Activated B cell treated with CpG ODN at 0.5 μM for 24 hours (primary cell): ENCODE results near the gene CRYBG3. TPM values are rescaled to one million over a fixed set of nuclear protein-coding genes. Genes with fewer than 3 reads are reported as not detected.

ENCODE experiments used
- ATAC-seq: fragments of 200-7000 bp; cut with Tn5 transposase; one replicate; pipeline ENCODE4 v1.10.0; 2021; ENCODE audit warnings: low read depth, mild to moderate bottlenecking, moderate library complexity
- CTCF ChIA-PET: fragments of 350-600 bp; sonication (Branson Sonifier 250); formaldehyde crosslinking; loops from one replicate; lab custom pipeline; 2021; ENCODE audit warnings: antibody characterized with exemption; lab: Charles Lee
- POLR2A ChIA-PET: fragments of 350-600 bp; sonication (Branson Sonifier 250); formaldehyde crosslinking; loops from one replicate; lab custom pipeline; 2021; ENCODE audit warnings: antibody characterized with exemption; lab: Charles Lee
- DNase-seq: peaks from one replicate; pipeline ENCODE4 v3.0.0; 2022
- H3K27ac Mint-ChIP-seq: one replicate; pipeline ENCODE4 v1.8.0; 2020; ENCODE audit warnings: mixed read lengths
- H3K27me3 Mint-ChIP-seq: one replicate; pipeline ENCODE4 v1.8.0; 2021; ENCODE audit warnings: mixed read lengths
- H3K36me3 Mint-ChIP-seq: one replicate; pipeline ENCODE4 v1.8.0; 2021; ENCODE audit warnings: low read depth, mixed read lengths
- H3K4me1 Mint-ChIP-seq: one replicate; pipeline ENCODE4 v1.8.0; 2021; ENCODE audit warnings: mixed read lengths
- H3K4me3 Mint-ChIP-seq: one replicate; pipeline ENCODE4 v1.8.0; 2020; ENCODE audit warnings: mild to moderate bottlenecking, mixed read lengths
- H3K9me3 Mint-ChIP-seq: one replicate; pipeline ENCODE4 v1.8.0; 2020; ENCODE audit warnings: mixed read lengths
- intact Hi-C: fragments of 100-400 bp; cut with micrococcal nuclease; formaldehyde crosslinking; loops from one replicate; pipeline ENCODE4 v1.15.1; 2024
- total RNA-seq: library from RNA; stranded (reverse); gene quantifications from 2 replicates; pipeline ENCODE4 v1.2.3, GENCODE V29; 2022
- TF ChIP-seq, protein P1 (sequence below): fragments of 200-600 bp; IDR thresholded peaks from one replicate; pipeline ENCODE4 v1.8.0; 2022; ENCODE audit warnings: antibody characterized with exemption, mild to moderate bottlenecking

The CRYBG3 gene
- total RNA-seq, 1 donor from 2014 or later, result 1.5 TPM

DNA sequence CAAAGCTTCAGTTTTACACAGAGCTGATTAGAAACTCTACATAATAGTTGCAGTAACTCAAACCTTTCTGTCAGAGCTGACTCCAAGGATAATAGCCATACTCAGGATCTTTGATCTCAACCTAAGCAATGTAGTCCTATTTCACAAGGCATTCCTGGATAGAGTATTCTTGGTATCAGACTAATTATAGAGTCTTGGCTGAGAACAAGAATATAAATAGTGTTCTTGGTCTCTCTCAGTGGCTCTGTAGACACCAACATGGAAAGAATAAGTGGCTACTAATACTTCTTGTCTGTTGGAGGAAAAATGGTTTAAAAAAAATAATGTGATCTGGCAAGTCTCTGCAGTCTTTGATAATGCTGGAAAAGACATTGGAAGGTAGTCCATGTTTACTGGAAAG lies 94.8 kb downstream of the CRYBG3 start:
- Mint-ChIP-seq H3K36me3 (peaks cover 3% of the 10 kb centered on the region), H3K4me3 (no peak overlapping the region), H3K4me1 (no peaks in the 10 kb centered on the region), H3K27ac (no peak overlapping the region), H3K27me3 (no peaks in the 10 kb centered on the region), H3K9me3 (no peaks in the 10 kb centered on the region)
- intact Hi-C loops, result no loop called here
- DNase-seq, result no peak
- POLR2A ChIA-PET, result no interaction called here
- TF ChIP-seq, protein P1, sequence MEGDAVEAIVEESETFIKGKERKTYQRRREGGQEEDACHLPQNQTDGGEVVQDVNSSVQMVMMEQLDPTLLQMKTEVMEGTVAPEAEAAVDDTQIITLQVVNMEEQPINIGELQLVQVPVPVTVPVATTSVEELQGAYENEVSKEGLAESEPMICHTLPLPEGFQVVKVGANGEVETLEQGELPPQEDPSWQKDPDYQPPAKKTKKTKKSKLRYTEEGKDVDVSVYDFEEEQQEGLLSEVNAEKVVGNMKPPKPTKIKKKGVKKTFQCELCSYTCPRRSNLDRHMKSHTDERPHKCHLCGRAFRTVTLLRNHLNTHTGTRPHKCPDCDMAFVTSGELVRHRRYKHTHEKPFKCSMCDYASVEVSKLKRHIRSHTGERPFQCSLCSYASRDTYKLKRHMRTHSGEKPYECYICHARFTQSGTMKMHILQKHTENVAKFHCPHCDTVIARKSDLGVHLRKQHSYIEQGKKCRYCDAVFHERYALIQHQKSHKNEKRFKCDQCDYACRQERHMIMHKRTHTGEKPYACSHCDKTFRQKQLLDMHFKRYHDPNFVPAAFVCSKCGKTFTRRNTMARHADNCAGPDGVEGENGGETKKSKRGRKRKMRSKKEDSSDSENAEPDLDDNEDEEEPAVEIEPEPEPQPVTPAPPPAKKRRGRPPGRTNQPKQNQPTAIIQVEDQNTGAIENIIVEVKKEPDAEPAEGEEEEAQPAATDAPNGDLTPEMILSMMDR, result no peak
- ATAC-seq, result no peak
- CTCF ChIA-PET, result no interaction called here

DNA sequence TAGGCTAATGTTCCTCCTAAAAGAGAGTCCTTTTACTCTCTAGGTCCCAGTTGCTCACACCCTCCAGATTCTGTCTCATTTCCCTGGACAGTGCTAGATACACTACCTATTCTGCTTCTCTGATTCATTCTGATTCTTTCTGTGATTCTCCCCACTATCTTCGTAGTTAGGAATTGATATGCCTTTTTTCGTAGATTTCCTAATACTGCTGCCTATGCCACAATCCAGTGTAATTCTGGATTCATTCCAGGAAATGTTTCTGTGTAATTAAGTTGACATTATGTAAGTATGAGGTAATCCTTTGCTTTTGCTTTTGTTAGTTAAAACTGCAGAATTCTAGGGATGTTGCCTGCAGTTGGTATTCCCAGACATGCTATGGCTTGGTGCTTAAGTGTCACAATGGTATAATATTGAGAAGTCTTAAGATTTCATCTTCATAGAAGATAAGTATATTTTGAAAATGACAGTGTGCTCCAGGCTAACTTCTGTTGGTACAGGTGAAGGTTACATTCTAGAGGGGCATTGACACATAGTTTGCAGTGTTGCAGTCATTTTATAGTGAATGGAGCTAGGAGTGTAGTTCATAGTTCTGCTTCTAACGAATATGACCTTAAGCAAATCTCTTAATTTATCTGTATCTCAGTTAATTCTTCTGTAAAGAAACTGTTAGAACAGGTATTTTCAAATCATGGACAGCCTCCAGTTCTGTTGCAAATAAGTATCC lies 96.2 kb downstream of the CRYBG3 start:
- Mint-ChIP-seq H3K9me3 (no peaks in the 10 kb centered on the region), H3K4me3 (no peak overlapping the region), H3K27ac (no peak overlapping the region), H3K4me1 (no peaks in the 10 kb centered on the region), H3K27me3 (peaks cover 3% of the 10 kb centered on the region), H3K36me3 (peaks cover 4% of the 10 kb centered on the region)
- intact Hi-C loops, result no loop called here
- CTCF ChIA-PET, result no interaction called here
- DNase-seq, result no peak
- POLR2A ChIA-PET, result no interaction called here
- no peak for ATAC-seq
- TF ChIP-seq, protein P1, result no peak

DNA sequence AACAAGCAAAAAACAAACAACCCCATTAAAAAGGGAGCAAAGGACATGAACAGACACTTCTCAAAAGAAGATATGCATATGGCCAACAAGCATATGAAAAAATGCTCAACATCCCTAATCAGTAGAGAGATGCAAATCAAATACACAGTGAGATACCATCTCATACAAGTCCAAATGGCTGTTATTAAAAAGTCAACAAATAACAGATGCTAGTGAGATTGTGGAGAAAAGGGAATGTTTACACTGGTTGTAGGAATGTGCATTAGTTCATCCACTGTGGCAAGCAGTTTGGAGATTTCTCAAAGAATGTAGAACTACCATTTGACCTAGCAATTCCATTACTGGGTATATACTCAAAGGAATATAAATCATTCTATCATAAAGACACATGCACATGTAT lies 105.9 kb downstream of the CRYBG3 start:
- intact Hi-C loops, result no loop called here
- Mint-ChIP-seq H3K36me3 (peaks cover 4% of the 10 kb centered on the region), H3K27me3 (no peaks in the 10 kb centered on the region), H3K4me1 (no peaks in the 10 kb centered on the region), H3K4me3 (no peak overlapping the region), H3K9me3 (no peaks in the 10 kb centered on the region), H3K27ac (no peak overlapping the region)
- POLR2A ChIA-PET, result no interaction called here
- CTCF ChIA-PET, result no interaction called here
- no peak for DNase-seq
- TF ChIP-seq, protein P1, result no peak
- no peak for ATAC-seq

DNA sequence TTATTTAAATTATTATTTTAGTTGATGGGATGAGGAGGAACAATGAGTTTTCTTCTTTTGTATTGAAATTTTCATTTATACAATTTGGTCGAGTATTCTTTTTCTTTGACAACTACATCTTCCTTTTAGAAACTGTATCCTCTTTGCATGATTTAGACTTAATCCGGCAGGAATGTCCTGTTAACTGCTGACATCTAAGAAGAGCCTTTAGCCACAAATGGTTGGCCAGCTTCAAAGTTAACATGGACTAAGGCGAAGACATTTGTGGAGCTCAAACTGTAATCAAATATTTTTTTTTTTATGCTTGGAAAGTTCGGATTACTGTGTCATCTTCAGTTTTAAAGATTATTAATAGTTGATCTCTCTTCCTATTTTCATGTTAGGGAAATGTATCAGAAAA lies 107.2 kb downstream of the CRYBG3 start:
- no peaks in the 10 kb centered on the region for H3K27me3 Mint-ChIP-seq
- H3K4me1 Mint-ChIP-seq, result no peaks in the 10 kb centered on the region
- ChIA-PET POLR2A (no interaction called here), CTCF (no interaction called here)
- ATAC-seq (no peak), DNase-seq (no peak)
- intact Hi-C loops, result no loop called here
- no peak overlapping the region for H3K27ac Mint-ChIP-seq
- H3K36me3 Mint-ChIP-seq, result peaks cover 2% of the 10 kb centered on the region
- no peak overlapping the region for H3K4me3 Mint-ChIP-seq
- TF ChIP-seq, protein P1, result no peak
- H3K9me3 Mint-ChIP-seq, result no peaks in the 10 kb centered on the region

DNA sequence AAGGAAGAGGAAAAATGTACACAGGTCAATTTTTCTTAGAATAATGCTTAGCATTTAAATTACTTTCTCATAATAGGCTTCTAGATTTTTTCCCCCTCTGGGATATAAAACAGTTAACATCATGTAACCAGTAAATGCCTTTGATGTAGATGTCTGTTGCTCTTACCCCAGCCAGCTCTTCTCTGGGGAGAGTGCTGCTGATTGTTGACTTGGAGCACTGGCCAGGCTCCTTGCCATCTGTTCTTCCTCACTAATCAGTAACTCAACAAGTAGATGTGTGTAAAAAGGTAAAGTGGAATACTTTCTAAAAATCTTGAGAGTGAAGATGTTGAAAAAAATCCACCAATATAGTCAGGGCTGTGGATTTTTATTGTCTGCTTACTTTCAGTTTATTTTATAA lies 108.2 kb downstream of the CRYBG3 start:
- ATAC-seq, result no peak
- H3K27ac Mint-ChIP-seq, result no peak overlapping the region
- H3K9me3 Mint-ChIP-seq, result no peaks in the 10 kb centered on the region
- no peak overlapping the region for H3K4me3 Mint-ChIP-seq
- intact Hi-C loops, result no loop called here
- DNase-seq, result no peak
- POLR2A ChIA-PET, result no interaction called here
- H3K36me3 Mint-ChIP-seq, result no peaks in the 10 kb centered on the region
- CTCF ChIA-PET, result no interaction called here
- TF ChIP-seq, protein P1, result no peak
- H3K27me3 Mint-ChIP-seq, result no peaks in the 10 kb centered on the region
- no peaks in the 10 kb centered on the region for H3K4me1 Mint-ChIP-seq
